DND-41 (cell line): ENCODE measurements around the gene TSPAN9.

Source experiments
- ATAC-seq: fragments of 200-7000 bp; cut with Tn5 transposase; 3 replicates; pipeline ENCODE4 v1.9.1; 2021; ENCODE audit warnings: low read depth; ENCODE audit not compliant: insufficient read depth
- DNase-seq: peaks from one replicate; pipeline ENCODE4 v3.0.0-alpha.2; 2020
- H2AFZ ChIP-seq: 2 replicates; pipeline ENCODE4 v1.6.0; 2012; ENCODE audit warnings: low read depth, low read length
- H3K27ac ChIP-seq: 2 replicates; pipeline ENCODE4 v1.5.1; 2012; ENCODE audit warnings: low read length, inconsistent platforms
- H3K27me3 ChIP-seq: fragments of 200-600 bp; sonication (generic); 2 replicates; pipeline ENCODE4 v1.6.0; 2012; ENCODE audit warnings: low read length, mild to moderate bottlenecking, inconsistent platforms; ENCODE audit not compliant: insufficient read depth, poor library complexity
- H3K36me3 ChIP-seq: 2 replicates; pipeline ENCODE4 v1.5.1; 2012; ENCODE audit warnings: low read length, inconsistent platforms; ENCODE audit not compliant: insufficient read depth
- H3K4me1 ChIP-seq: 2 replicates; pipeline ENCODE4 v1.5.1; 2012; ENCODE audit warnings: mild to moderate bottlenecking, low read length; ENCODE audit not compliant: insufficient read depth
- H3K4me2 ChIP-seq: 2 replicates; pipeline ENCODE4 v1.6.0; 2012; ENCODE audit warnings: mild to moderate bottlenecking, moderate library complexity, low read length, inconsistent platforms; ENCODE audit not compliant: insufficient read depth
- H3K4me3 ChIP-seq, 2 experiments: fragments of 200-600 bp in 1 of 2; shearing (Covaris generic) in 1 of 2; 2 replicates each; pipeline ENCODE4 v1.5.1; 2012 to 2016; ENCODE audit warnings: inconsistent platforms in 2 of 2, low read length in 2 of 2, mild to moderate bottlenecking in 2 of 2, low read depth in 1 of 2, moderate library complexity in 1 of 2
- H3K79me2 ChIP-seq: 2 replicates; pipeline ENCODE4 v1.6.0; 2012; ENCODE audit warnings: low read length, inconsistent platforms; ENCODE audit not compliant: insufficient read depth
- H3K9ac ChIP-seq: 2 replicates; pipeline ENCODE4 v1.6.0; 2012; ENCODE audit warnings: low read depth, mild to moderate bottlenecking, inconsistent platforms, low read length, moderate library complexity
- H3K9me3 ChIP-seq: 2 replicates; pipeline ENCODE4 v1.5.1; 2012; ENCODE audit warnings: low read length, moderate library complexity, mild to moderate bottlenecking, inconsistent platforms; ENCODE audit not compliant: insufficient read depth, severe bottlenecking
- H4K20me1 ChIP-seq: 2 replicates; pipeline ENCODE4 v1.6.0; 2012; ENCODE audit warnings: low read length; ENCODE audit not compliant: insufficient read depth
- CTCF ChIP-seq: IDR thresholded peaks from 2 replicates; pipeline ENCODE4 v1.5.1; 2012; ENCODE audit warnings: borderline replicate concordance, low read length, moderate library complexity, mild to moderate bottlenecking; ENCODE audit not compliant: poor library complexity, severe bottlenecking; ENCODE audit errors: extremely low read depth
- EZH2 ChIP-seq: IDR thresholded peaks from 3 replicates; pipeline ENCODE4 v1.6.1; 2012; ENCODE audit warnings: borderline replicate concordance, low read depth, mild to moderate bottlenecking, moderate library complexity, low read length, inconsistent platforms; ENCODE audit not compliant: severe bottlenecking

Gene TSPAN9

DNA sequence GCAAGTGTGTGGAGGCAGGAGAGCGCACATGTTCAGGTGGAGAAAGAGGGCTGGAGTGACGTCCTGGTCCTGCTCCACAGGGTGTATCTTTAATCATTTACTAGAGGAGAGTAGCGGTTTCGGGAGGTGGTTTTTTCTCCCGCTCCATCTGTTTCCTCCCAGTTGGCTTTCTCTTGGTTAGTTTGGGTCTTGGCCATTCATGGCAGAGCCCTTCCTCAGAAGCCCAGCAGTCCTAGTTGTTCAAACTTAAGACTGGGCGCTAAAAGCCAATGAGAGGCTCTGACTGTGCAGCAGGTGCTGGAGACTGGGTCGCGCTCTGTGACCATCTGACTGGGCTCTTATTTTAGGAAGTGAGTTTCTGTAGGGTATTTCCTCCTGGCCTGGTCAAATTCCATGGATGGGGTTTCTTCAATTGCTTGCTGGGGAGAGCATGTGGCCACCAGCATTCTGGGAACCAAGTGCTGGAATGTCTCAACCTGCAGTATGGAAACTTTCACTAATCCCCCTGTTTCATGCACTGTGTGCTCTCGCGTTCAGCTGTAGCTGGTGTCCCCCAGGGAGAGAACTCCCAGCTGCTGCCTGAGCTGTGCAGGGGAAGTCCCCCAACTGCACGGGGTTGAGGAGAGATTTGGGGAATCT, 27.4 kb upstream of the TSPAN9 start:
- H3K27ac ChIP-seq = no peak overlapping the region
- no peaks in the 10 kb centered on the region for H3K36me3 ChIP-seq
- H3K9ac ChIP-seq = no peak overlapping the region
- DNase-seq (no peak), ATAC-seq (no peak)
- no peaks in the 10 kb centered on the region for H3K4me1 ChIP-seq
- H3K79me2 ChIP-seq = no peaks in the 10 kb centered on the region
- no peak overlapping the region for H2AFZ ChIP-seq
- peaks cover 7% of the 10 kb centered on the region for H3K27me3 ChIP-seq
- TF ChIP-seq EZH2 (no peak), CTCF (no peak)
- no peaks in the 10 kb centered on the region; the same call in 1 of the 2 replicates for H4K20me1 ChIP-seq
- no peaks in the 10 kb centered on the region for H3K9me3 ChIP-seq
- no peak overlapping the region for H3K4me3 ChIP-seq
- no peak overlapping the region for H3K4me2 ChIP-seq

DNA sequence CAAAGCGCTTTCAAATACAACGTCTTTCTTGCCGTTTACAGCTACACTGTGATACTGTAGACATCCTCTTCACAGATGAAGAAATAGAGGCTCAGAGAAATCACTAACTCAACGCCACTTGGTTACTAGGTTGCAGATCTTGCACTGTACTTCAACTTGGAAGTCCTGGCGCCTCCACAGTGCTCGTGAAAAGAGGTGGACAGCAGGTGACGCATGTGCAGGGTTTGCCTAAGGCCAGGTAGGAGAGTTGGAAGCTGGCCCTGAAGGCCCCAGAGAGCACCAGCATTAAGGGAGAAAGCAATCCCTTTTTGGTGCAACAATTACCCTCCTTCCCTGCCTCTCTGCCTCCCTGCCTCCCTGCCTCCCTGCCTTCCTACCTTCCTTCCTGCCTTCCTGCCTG, 22.8 kb upstream of the TSPAN9 start:
- peaks cover 12% of the 10 kb centered on the region for H3K27me3 ChIP-seq
- no peaks in the 10 kb centered on the region for H3K4me1 ChIP-seq
- no peak for DNase-seq
- no peaks in the 10 kb centered on the region for H3K79me2 ChIP-seq
- no peak for TF ChIP-seq CTCF
- no peak for TF ChIP-seq EZH2
- no peak overlapping the region for H3K4me2 ChIP-seq
- H3K36me3 ChIP-seq = no peaks in the 10 kb centered on the region
- no peak for ATAC-seq
- H3K9me3 ChIP-seq = no peaks in the 10 kb centered on the region
- no peak overlapping the region for H3K9ac ChIP-seq
- H3K27ac ChIP-seq = no peak overlapping the region
- H2AFZ ChIP-seq = no peak overlapping the region
- H3K4me3 ChIP-seq = no peak overlapping the region
- no peaks in the 10 kb centered on the region for H4K20me1 ChIP-seq

DNA sequence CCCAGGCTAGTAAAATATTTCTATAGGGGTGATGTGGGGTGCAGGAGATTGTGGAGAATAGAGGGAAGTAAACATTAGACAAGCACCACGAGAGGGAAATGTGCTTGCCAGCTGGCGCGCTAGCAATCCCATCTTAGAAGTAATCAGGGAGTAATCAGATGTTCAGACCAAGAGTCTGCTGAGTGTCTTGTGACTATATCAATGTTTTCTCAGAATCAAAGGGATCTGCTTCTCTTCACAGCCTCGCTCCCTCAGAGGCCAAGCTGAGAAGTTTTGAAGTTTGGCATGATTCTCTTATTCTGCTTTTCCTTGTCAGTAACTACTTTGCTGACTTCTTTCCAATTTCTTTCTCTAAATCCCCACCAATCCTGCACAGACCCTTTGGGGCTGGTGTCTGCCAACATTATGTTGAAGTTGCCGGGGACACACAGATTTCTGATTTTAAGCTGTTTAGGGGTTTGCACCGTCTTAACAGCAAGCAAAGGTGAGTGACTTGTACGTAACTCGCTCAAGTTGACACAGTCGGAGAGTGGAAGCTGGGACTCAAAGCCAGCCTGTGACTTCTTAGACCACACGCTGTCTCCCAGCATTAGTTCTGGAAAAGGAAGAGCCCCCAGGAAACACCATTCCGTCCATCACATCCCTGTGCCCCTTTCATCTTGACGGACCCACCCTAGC, 22.0 kb upstream of the TSPAN9 start:
- H3K9ac ChIP-seq = no peak overlapping the region
- H3K27ac ChIP-seq = no peak overlapping the region
- no peak for DNase-seq
- no peaks in the 10 kb centered on the region for H3K9me3 ChIP-seq
- no peaks in the 10 kb centered on the region for H3K36me3 ChIP-seq
- no peak for ATAC-seq
- H3K4me1 ChIP-seq = no peaks in the 10 kb centered on the region
- H4K20me1 ChIP-seq = no peaks in the 10 kb centered on the region
- peaks cover 6% of the 10 kb centered on the region for H3K27me3 ChIP-seq
- no peak overlapping the region for H2AFZ ChIP-seq
- H3K4me2 ChIP-seq = no peak overlapping the region
- no peaks in the 10 kb centered on the region for H3K79me2 ChIP-seq
- no peak overlapping the region for H3K4me3 ChIP-seq
- TF ChIP-seq CTCF = no peak
- no peak for TF ChIP-seq EZH2
